Hematopoietic multipotent progenitor cell treated with erythropoietin and hydrocortisone succinate and interleukin-3 and kit ligand, for 8 days (in vitro differentiated cells): ENCODE results near the gene CCDC74B.
"Not testable (repeated sequence)": the region's sequence is repeated elsewhere in the genome, so short reads cannot be mapped to it uniquely, and the experiment has no call there.

ENCODE experiments used
- DNase-seq: peaks from one replicate; pipeline ENCODE4 v3.0.0-alpha.2; 2015

The CCDC74B gene

GRCh38 chr2:130148515-130148914, 3.6 kb upstream of the CCDC74B start:
- DNase-seq, result not testable (repeated sequence)

- not testable (repeated sequence) for DNase-seq
These were observed 1.5 kb downstream of the CCDC74B start for GRCh38 chr2:130143266-130144039.

GRCh38 chr2:130142396-130143265, 2.3 kb downstream of the CCDC74B start:
- DNase-seq, result not testable (repeated sequence)

GRCh38 chr2:130141645-130142370, 3.1 kb downstream of the CCDC74B start:
- not testable (repeated sequence) for DNase-seq

GRCh38 chr2:130141002-130141401, 3.9 kb downstream of the CCDC74B start:
- DNase-seq, result not testable (repeated sequence)

GRCh38 chr2:130140516-130140915, 4.4 kb downstream of the CCDC74B start:
- DNase-seq, result not testable (repeated sequence)

- not testable (repeated sequence) for DNase-seq
These were observed 5.3 kb downstream of the CCDC74B start for GRCh38 chr2:130139331-130140280.

GRCh38 chr2:130138841-130139251, 6.1 kb downstream of the CCDC74B start:
- DNase-seq, result not testable (repeated sequence)

- not testable (repeated sequence) for DNase-seq
These were observed 6.6 kb downstream of the CCDC74B start for GRCh38 chr2:130138326-130138725.

GRCh38 chr2:130137118-130137517, 7.8 kb downstream of the CCDC74B start:
- not testable (repeated sequence) for DNase-seq

- not testable (repeated sequence) for DNase-seq
These were observed 8.4 kb downstream of the CCDC74B start for GRCh38 chr2:130136546-130136945.

GRCh38 chr2:130135692-130136541, 9.0 kb downstream of the CCDC74B start:
- DNase-seq, result no peak

GRCh38 chr2:130129120-130129829, 15.6 kb downstream of the CCDC74B start, which contains the start of gene POTEF:
POTEF (minus strand) TSS chr2:130129222; CDS start chr2:130120515, 8,707 bp downstream.
- DNase-seq, result not testable (repeated sequence)

GRCh38 chr2:130128464-130128863, 16.4 kb downstream of the CCDC74B start:
- DNase-seq, result not testable (repeated sequence)

- DNase-seq, result not testable (repeated sequence)
These were observed 17.2 kb downstream of the CCDC74B start for GRCh38 chr2:130127726-130128125.

- not testable (repeated sequence) for DNase-seq
These were observed 24.0 kb downstream of the CCDC74B start for GRCh38 chr2:130120924-130121323.

- not testable (repeated sequence) for DNase-seq
These were observed 42.1 kb downstream of the CCDC74B start for GRCh38 chr2:130102597-130103363.
